Left lung (tissue), 10 donors: ENCODE data around the gene CUX1. TPM values are rescaled to one million over a fixed set of nuclear protein-coding genes. Genes with fewer than 3 reads are reported as not detected.

ENCODE experiments used
- ATAC-seq: fragments of 200-7000 bp; cut with Tn5 transposase; one replicate; pipeline ENCODE4 v1.9.1; 2020; ENCODE audit warnings: moderate library complexity
- DNase-seq, 4 donors: peaks; one replicate each; pipeline ENCODE4 v3.0.0-alpha.2; 2013 to 2020
- H3K27ac ChIP-seq, 2 donors: fragments of 200-600 bp; sonication (generic) in 1 of 2; one replicate each; pipeline versions ENCODE4 v1.5.0 to v1.8.0; 2020 to 2021
- H3K27me3 ChIP-seq, 2 donors: fragments of 200-600 bp; sonication (generic) in 1 of 2; one replicate each; pipeline versions ENCODE4 v1.5.0 to v1.8.0; 2020 to 2021
- H3K36me3 ChIP-seq, 2 donors: fragments of 200-600 bp; sonication (generic) in 1 of 2; one replicate each; pipeline versions ENCODE4 v1.5.0 to v1.8.0; 2020 to 2021
- H3K4me1 ChIP-seq, 2 donors: fragments of 200-600 bp; one replicate each; pipeline ENCODE4 v1.8.0; 2021
- H3K4me3 ChIP-seq, 2 donors: fragments of 200-600 bp; sonication (generic) in 1 of 2; one replicate each; pipeline versions ENCODE4 v1.5.0 to v1.8.0; 2020 to 2021; ENCODE audit warnings: mild to moderate bottlenecking in 1 of 2
- H3K9me3 ChIP-seq, 2 donors: fragments of 200-600 bp; sonication (generic) in 1 of 2; one replicate each; pipeline versions ENCODE4 v1.5.0 to v1.8.0; 2020 to 2021
- intact Hi-C, 2 donors: fragments of 100-400 bp; cut with DNase I; formaldehyde crosslinking; loops; one replicate each; pipeline versions ENCODE4 v1.11.2 to v1.14.2; 2022
- polyA plus RNA-seq, 6 donors: library from polyadenylated mRNA; unstranded; fragments of 120-200 nt; gene quantifications; one replicate each; pipeline ENCODE4 v1.2.1, GENCODE V29; 2013; ENCODE audit not compliant: insufficient read length in 6 of 6
- total RNA-seq, 2 donors: library from RNA; stranded (reverse); fragmentation: NEBNext Ultra II Directional; extraction: Animal tissue kit (Norgen Biotek cat#: 25700); gene quantifications; one replicate each; pipeline ENCODE4 v1.2.1, GENCODE V29; 2021
- TF ChIP-seq, protein P1 (sequence below), 2 donors: fragments of 200-600 bp; sonication (generic) in 1 of 2; IDR thresholded peaks; one replicate each; pipeline versions ENCODE4 v1.5.0 to v1.8.0; 2021; ENCODE audit warnings: antibody characterized with exemption in 2 of 2
- donor health status: DM: no; HTN: yes; CAD: no.
- donor health status: DM: no; HTN: no; CAD: no.

CUX1 gene
- total and polyA plus RNA-seq, 8 donors: 86.4 to 157 (median 96.4) TPM

DNA sequence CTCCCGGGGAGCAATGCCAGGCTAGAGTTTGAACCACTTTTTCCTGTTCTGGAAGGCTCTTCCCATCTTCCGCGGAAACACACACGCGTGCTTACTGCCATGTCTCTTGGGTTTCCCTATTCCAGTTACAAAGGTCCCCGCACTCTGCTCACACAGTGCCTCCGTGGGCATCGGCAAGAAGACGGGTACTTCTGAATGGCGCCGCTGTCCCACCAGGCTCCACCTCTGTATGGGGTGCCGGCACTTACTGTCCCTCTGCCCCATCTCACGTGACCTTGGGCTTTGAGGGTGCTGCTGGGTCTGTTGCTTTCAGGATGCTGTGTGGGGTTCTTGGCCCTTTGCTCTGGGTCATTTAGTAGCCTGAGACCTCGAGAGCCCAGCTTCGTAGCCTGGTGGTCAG is 298.5 kb downstream of the CUX1 start:
- intact Hi-C loops: no loop called here
- Histone ChIP-seq H3K27ac (no peak overlapping the region), H3K27me3 (no peaks in the 10 kb centered on the region), H3K4me3 (no peak overlapping the region), H3K9me3 (no peaks in the 10 kb centered on the region), H3K4me1 (peaks cover 0 to 2% of the 10 kb centered on the region in 2 donors), H3K36me3 (peaks cover 0 to 71% of the 10 kb centered on the region in 2 donors)
- TF ChIP-seq, protein P1, sequence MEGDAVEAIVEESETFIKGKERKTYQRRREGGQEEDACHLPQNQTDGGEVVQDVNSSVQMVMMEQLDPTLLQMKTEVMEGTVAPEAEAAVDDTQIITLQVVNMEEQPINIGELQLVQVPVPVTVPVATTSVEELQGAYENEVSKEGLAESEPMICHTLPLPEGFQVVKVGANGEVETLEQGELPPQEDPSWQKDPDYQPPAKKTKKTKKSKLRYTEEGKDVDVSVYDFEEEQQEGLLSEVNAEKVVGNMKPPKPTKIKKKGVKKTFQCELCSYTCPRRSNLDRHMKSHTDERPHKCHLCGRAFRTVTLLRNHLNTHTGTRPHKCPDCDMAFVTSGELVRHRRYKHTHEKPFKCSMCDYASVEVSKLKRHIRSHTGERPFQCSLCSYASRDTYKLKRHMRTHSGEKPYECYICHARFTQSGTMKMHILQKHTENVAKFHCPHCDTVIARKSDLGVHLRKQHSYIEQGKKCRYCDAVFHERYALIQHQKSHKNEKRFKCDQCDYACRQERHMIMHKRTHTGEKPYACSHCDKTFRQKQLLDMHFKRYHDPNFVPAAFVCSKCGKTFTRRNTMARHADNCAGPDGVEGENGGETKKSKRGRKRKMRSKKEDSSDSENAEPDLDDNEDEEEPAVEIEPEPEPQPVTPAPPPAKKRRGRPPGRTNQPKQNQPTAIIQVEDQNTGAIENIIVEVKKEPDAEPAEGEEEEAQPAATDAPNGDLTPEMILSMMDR (IDR thresholded peaks at IDR 0.05): no peak
- DNase-seq: no peak
- no peak for ATAC-seq

DNA sequence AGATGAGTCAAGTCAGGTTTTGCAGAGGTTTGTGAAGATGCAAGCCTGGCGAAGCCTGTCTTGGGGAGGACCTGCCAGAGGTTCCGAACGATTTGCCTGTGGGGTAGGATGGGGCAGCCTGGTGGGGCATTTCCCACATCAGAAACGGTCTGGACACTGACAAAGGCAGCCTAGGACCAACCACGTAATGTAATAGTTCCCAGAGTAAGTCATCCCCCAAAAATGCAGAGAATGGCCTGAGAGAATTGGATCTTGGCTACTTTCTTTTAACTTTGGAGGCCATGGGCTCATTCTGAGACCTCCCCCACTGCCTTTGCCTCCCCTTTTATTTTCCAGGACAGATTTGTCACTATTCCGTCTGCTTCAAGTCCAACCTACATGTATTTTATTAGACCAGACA is 300.3 kb downstream of the CUX1 start:
- ATAC-seq (peak; percentile 18), DNase-seq (no peak)
- Histone ChIP-seq H3K36me3 (peaks cover 0 to 55% of the 10 kb centered on the region in 2 donors), H3K27me3 (no peaks in the 10 kb centered on the region), H3K9me3 (no peaks in the 10 kb centered on the region), H3K27ac (no peak overlapping the region), H3K4me1 (peaks cover 7 to 20% of the 10 kb centered on the region in 2 donors), H3K4me3 (no peak overlapping the region)
- TF ChIP-seq, protein P1 (IDR thresholded peaks at IDR 0.05): no peak
- intact Hi-C loops: no loop called here

DNA sequence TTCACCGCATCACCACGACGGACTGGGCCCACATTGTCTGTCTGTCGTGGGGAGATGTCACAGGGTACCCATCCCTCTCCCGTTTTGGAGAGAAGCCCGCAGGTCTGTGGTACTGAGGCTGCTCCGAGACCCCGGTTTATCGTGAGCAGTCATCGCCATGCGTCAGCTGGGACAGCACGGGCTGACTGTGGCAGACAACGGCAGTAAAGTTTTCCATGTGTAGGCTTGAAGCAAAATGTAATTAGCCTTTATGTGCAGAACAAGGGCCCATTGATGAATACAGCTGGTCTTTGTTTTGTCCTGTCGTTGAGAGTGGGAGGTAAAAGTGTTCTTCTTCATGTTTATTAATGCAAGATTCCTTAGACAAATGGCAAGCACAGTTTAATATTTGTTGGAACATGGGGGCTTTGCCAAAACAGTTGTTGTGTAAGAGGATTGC is 301.8 kb downstream of the CUX1 start:
- no peak overlapping the region for H3K27ac ChIP-seq
- intact Hi-C loops: no loop called here
- H3K27me3 ChIP-seq: no peaks in the 10 kb centered on the region
- H3K4me1 ChIP-seq: peaks cover 7 to 24% of the 10 kb centered on the region in 2 donors
- H3K9me3 ChIP-seq: no peaks in the 10 kb centered on the region
- peaks cover 0 to 40% of the 10 kb centered on the region in 2 donors for H3K36me3 ChIP-seq
- ATAC-seq (no peak), DNase-seq (peak in 1 of 4 donors; percentile 31)
- TF ChIP-seq, protein P1 (IDR thresholded peaks at IDR 0.05): no peak
- no peak overlapping the region for H3K4me3 ChIP-seq

DNA sequence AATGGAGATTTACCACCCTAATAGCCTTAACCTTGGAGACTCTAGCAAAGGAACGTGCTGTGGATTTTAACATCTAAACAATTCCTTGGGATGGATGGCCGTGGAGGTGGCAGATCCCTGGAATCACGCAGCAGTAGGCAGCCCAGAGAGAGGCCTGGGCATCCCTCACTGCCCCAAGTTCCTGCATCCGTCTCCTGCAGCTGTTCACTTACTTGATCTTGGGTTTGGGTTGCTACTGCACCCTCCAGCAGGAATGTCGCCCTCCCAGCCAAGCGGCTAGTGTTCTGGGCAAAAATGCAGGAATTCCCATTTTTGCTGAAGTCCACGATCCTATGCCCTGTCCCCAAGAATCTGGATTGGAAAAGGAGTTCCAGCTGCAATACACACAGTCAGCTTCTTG is 302.5 kb downstream of the CUX1 start:
- peak overlapping the region in 1 of 2 donors; percentile 73 for H3K27ac ChIP-seq
- TF ChIP-seq, protein P1 (IDR thresholded peaks at IDR 0.05): no peak
- ATAC-seq: no peak
- H3K4me3 ChIP-seq: no peak overlapping the region
- H3K36me3 ChIP-seq: peaks cover 0 to 33% of the 10 kb centered on the region in 2 donors
- no peaks in the 10 kb centered on the region for H3K9me3 ChIP-seq
- no peaks in the 10 kb centered on the region for H3K27me3 ChIP-seq
- intact Hi-C loops: no loop called here
- no peak for DNase-seq
- peaks cover 7 to 30% of the 10 kb centered on the region in 2 donors for H3K4me1 ChIP-seq

DNA sequence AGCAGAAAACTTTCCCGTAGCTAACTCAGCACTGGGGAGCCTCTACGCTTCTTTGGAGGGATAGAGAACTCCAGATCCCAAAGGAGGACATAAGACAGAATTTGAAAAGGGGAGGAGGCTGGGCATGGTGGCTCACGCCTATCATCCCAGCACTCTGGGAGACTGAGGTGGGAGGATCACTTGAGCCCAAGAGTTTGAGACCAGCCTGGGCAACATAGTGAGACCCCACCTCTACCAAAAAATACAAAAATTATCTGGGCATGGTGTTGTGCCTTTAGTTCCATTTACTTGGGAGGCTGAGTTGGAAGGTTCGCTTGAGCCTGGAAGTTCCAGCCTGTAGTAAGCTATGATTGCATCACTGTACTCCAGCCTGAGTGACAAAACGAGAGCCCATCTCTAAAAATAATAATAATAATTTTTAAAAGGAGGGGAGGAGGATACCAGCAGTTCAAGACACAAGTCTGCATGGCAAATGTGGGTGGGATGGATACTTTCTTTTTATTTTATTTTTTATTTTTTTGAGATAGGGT is 303.3 kb downstream of the CUX1 start:
- H3K4me3 ChIP-seq: no peak overlapping the region
- peaks cover 0 to 25% of the 10 kb centered on the region in 2 donors for H3K36me3 ChIP-seq
- no peak for DNase-seq
- ATAC-seq: no peak
- peak overlapping the region in 1 of 2 donors; percentile 73 for H3K27ac ChIP-seq
- intact Hi-C loops: no loop called here
- H3K27me3 ChIP-seq: no peaks in the 10 kb centered on the region
- no peaks in the 10 kb centered on the region for H3K9me3 ChIP-seq
- TF ChIP-seq, protein P1 (IDR thresholded peaks at IDR 0.05): no peak
- H3K4me1 ChIP-seq: peaks cover 7 to 37% of the 10 kb centered on the region in 2 donors
